Large intestine (tissue), 3 donors: ENCODE results near the gene CES2. TPM values are rescaled to one million over a fixed set of nuclear protein-coding genes. Genes with fewer than 3 reads are reported as not detected.

Experiments
- DNase-seq, 2 donors: peaks; one replicate each; pipeline versions ENCODE4 v3.0.0 to v3.0.0-alpha.2; 2013
- H3K27ac ChIP-seq: one replicate; pipeline ENCODE4 v1.5.1; 2013; ENCODE audit warnings: low read length
- H3K27me3 ChIP-seq: 2 replicates; pipeline ENCODE4 v1.6.1; 2013; ENCODE audit warnings: low read length; ENCODE audit not compliant: control insufficient read depth, insufficient read depth
- H3K36me3 ChIP-seq: 2 replicates; pipeline ENCODE4 v1.6.1; 2013; ENCODE audit warnings: low read length; ENCODE audit not compliant: control insufficient read depth, insufficient read depth
- H3K4me1 ChIP-seq: one replicate; pipeline ENCODE4 v1.6.1; 2013; ENCODE audit warnings: low read length; ENCODE audit not compliant: control insufficient read depth, insufficient read depth
- H3K4me3 ChIP-seq: one replicate; pipeline ENCODE4 v1.5.1; 2013; ENCODE audit warnings: low read length
- H3K9me3 ChIP-seq: one replicate; pipeline ENCODE4 v1.6.1; 2013; ENCODE audit warnings: mild to moderate bottlenecking, low read depth, low read length, moderate library complexity; ENCODE audit not compliant: control insufficient read depth
- WGBS: methylation state at CpG from one replicate; pipeline ENCODE4 v1.1.5; 2013; ENCODE audit warnings: low lambda C conversion rate; ENCODE audit not compliant: insufficient coverage; 5-methylcytosine and 5-hydroxymethylcytosine counted together
- polyA plus RNA-seq: library from polyadenylated mRNA; unstranded; fragments of 120-200 nt; gene quantifications from one replicate; pipeline ENCODE4 v1.2.1, GENCODE V29; 2013

CES2 gene
- polyA plus RNA-seq, 1 donor = 181 TPM

GRCh38 chr16:66908762-66909559 is 26.4 kb upstream of the CES2 start:
- Histone ChIP-seq H3K4me1 (peaks cover 35% of the 10 kb centered on the region), H3K27me3 (no peaks in the 10 kb centered on the region), H3K4me3 (no peak overlapping the region), H3K27ac (no peak overlapping the region), H3K9me3 (no peaks in the 10 kb centered on the region), H3K36me3 (no peaks in the 10 kb centered on the region)
- no peak for DNase-seq
- WGBS = no CpG with 5 or more reads among the region's 14 CpGs

- WGBS = no CpG with 5 or more reads among the region's 14 CpGs
- no peaks in the 10 kb centered on the region for H3K36me3 ChIP-seq
- no peak overlapping the region for H3K4me3 ChIP-seq
- H3K9me3 ChIP-seq = no peaks in the 10 kb centered on the region
- H3K4me1 ChIP-seq = peaks cover 21% of the 10 kb centered on the region
- DNase-seq = no peak
- H3K27ac ChIP-seq = no peak overlapping the region
- no peaks in the 10 kb centered on the region for H3K27me3 ChIP-seq
These were observed 25.0 kb upstream of the CES2 start for GRCh38 chr16:66910175-66910940.

DNA sequence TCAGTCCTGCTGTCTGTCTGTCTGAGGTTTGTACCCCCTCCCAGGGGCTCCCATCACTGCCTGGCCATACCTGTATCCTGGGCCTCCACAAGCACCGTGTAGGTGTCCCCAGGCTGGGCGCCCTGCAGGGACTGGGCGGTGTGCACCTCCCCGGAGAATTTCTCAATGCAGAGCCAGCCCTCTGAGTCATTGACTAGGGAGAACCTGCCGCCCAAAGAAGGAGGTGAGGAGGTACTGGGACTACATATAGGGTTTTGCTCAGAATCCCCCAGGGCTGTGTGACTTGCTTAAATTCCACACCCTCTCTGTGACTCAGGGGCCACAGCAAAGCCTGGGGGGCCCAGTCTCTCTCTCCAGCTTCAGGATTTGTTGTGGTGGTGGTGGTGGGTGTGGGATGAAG is 24.2 kb upstream of the CES2 start:
- Histone ChIP-seq H3K27me3 (no peaks in the 10 kb centered on the region), H3K36me3 (no peaks in the 10 kb centered on the region), H3K4me3 (no peak overlapping the region), H3K4me1 (peaks cover 13% of the 10 kb centered on the region), H3K27ac (no peak overlapping the region), H3K9me3 (no peaks in the 10 kb centered on the region)
- WGBS = no CpG with 5 or more reads among the region's 5 CpGs
- no peak for DNase-seq

DNA sequence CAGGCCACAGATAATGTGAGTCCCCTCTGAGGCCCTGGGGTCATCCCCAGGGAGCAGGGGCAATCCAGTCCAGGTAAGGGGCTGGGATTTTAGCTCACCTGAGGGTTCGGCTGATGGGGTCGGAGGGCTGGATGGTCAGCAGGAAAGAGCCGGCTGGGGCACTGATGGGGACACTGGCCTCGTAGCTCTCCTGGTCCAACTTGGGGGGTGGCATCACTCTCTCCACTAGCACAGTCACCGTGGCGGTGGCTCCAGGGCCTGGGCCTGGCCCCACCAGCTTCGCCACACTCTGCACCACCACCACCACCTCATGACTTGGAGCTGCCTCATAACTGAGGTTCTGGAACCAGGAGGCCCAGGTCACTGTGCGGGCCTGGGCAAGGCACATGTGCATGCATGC is 23.5 kb upstream of the CES2 start:
- Histone ChIP-seq H3K9me3 (no peaks in the 10 kb centered on the region), H3K4me1 (peaks cover 6% of the 10 kb centered on the region), H3K4me3 (no peak overlapping the region), H3K36me3 (no peaks in the 10 kb centered on the region), H3K27me3 (no peaks in the 10 kb centered on the region), H3K27ac (no peak overlapping the region)
- DNase-seq = no peak
- no CpG with 5 or more reads among the region's 8 CpGs for WGBS

DNA sequence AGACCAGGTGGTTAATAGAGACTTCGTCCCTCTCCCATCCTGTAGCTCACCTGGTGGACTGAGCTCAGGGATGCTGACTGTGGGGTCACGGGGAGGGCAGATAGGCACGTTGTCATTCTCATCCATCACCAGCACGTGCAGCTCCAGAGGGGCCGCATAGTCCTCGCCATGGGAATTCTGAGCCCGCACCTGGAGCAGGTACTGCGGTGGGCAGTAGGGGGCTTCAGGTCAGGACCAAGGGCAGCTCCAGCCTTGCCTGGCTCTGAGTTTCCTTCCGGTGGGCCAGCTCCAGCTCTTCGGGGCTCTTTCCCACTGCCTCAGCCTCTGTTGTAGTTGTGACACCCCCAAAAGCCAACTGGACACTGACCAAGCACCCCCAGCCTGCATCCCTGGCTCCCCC is 22.2 kb upstream of the CES2 start:
- Histone ChIP-seq H3K36me3 (no peaks in the 10 kb centered on the region), H3K27ac (no peak overlapping the region), H3K4me1 (peaks cover 6% of the 10 kb centered on the region), H3K27me3 (no peaks in the 10 kb centered on the region), H3K9me3 (no peaks in the 10 kb centered on the region), H3K4me3 (no peak overlapping the region)
- WGBS = no CpG with 5 or more reads among the region's 10 CpGs
- DNase-seq = no peak

GRCh38 chr16:66913711-66914110 is 21.6 kb upstream of the CES2 start:
- Histone ChIP-seq H3K27me3 (no peaks in the 10 kb centered on the region), H3K4me1 (peaks cover 12% of the 10 kb centered on the region), H3K9me3 (peaks cover 2% of the 10 kb centered on the region), H3K27ac (no peak overlapping the region), H3K4me3 (no peak overlapping the region), H3K36me3 (no peaks in the 10 kb centered on the region)
- WGBS = no CpG with 5 or more reads among the region's 4 CpGs
- DNase-seq = no peak

GRCh38 chr16:66914541-66914940 is 20.8 kb upstream of the CES2 start:
- no peaks in the 10 kb centered on the region for H3K27me3 ChIP-seq
- no CpG with 5 or more reads among the region's 7 CpGs for WGBS
- H3K4me1 ChIP-seq = peaks cover 20% of the 10 kb centered on the region
- no peak overlapping the region for H3K4me3 ChIP-seq
- H3K36me3 ChIP-seq = no peaks in the 10 kb centered on the region
- peaks cover 2% of the 10 kb centered on the region for H3K9me3 ChIP-seq
- no peak for DNase-seq
- no peak overlapping the region for H3K27ac ChIP-seq

- Histone ChIP-seq H3K4me3 (no peak overlapping the region), H3K36me3 (no peaks in the 10 kb centered on the region), H3K9me3 (peaks cover 2% of the 10 kb centered on the region), H3K4me1 (peaks cover 25% of the 10 kb centered on the region), H3K27me3 (no peaks in the 10 kb centered on the region), H3K27ac (no peak overlapping the region)
- WGBS = no CpG with 5 or more reads among the region's 7 CpGs
- no peak for DNase-seq
These were observed 20.3 kb upstream of the CES2 start for GRCh38 chr16:66915041-66915440.

- Histone ChIP-seq H3K27me3 (no peaks in the 10 kb centered on the region), H3K4me1 (peaks cover 29% of the 10 kb centered on the region), H3K4me3 (no peak overlapping the region), H3K9me3 (peaks cover 3% of the 10 kb centered on the region), H3K27ac (no peak overlapping the region), H3K36me3 (no peaks in the 10 kb centered on the region)
- DNase-seq = no peak
- 93% methylated on average over 3 of the region's 6 CpGs for WGBS
These were observed 18.8 kb upstream of the CES2 start for GRCh38 chr16:66916518-66916917.

GRCh38 chr16:66917741-66918140 is 17.6 kb upstream of the CES2 start:
- no peak overlapping the region for H3K4me3 ChIP-seq
- WGBS = no CpG with 5 or more reads among the region's 9 CpGs
- H3K36me3 ChIP-seq = no peaks in the 10 kb centered on the region
- peaks cover 5% of the 10 kb centered on the region for H3K9me3 ChIP-seq
- H3K4me1 ChIP-seq = peaks cover 29% of the 10 kb centered on the region
- DNase-seq = no peak
- H3K27me3 ChIP-seq = no peaks in the 10 kb centered on the region
- no peak overlapping the region for H3K27ac ChIP-seq
